SU-DHL-6 (cell line): ENCODE results near the gene RFLNA.

ENCODE experiments used
- CTCF ChIP-seq: fragments of 200-600 bp; sonication (generic); IDR thresholded peaks from one replicate; pipeline ENCODE4 v1.5.1; 2017; ENCODE audit warnings: antibody characterized with exemption, mild to moderate bottlenecking, low read length, moderate library complexity; ENCODE audit not compliant: insufficient read depth, poor library complexity, severe bottlenecking
- EZH2phosphoT487 ChIP-seq: fragments of 200-600 bp; sonication (generic), shearing (Covaris generic); conservative IDR thresholded peaks from 2 replicates; pipeline ENCODE4 v1.6.1; 2018; ENCODE audit warnings: mild to moderate bottlenecking, antibody characterized with exemption, low read length, moderate library complexity, mixed read lengths

DNA sequence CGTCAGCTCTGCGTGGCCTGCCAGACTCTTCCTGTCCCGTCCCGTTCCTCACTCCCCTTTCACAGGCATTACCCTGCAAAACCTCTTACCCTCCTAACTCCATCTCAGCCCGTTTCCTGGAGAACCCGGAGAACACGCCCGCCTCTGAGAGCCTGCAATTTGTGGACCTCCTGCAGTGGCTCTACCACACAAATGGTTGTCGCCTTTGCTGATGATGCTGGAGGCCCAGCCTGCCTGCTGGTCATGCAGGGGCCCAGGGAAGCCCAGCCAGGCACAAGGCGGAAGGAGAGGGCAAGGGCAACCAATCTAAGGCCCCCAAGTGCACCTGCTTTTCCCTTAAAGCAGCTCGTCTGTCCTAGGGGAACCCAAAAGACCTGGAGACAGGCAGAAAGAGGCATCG is 22.5 kb downstream of the RFLNA start:
- no peak for TF ChIP-seq CTCF
- no peak for TF ChIP-seq EZH2phosphoT487
